NB4 (cell line): ENCODE measurements around the gene NRG4.
A peak's percentile ranks its signal among the peaks of the same experiment; 100 is the strongest.

Experiments
- CTCF ChIP-seq: IDR thresholded peaks from one replicate; pipeline ENCODE4 v1.5.1; 2012; ENCODE audit warnings: low read depth, low read length
- MAX ChIP-seq: IDR thresholded peaks from 2 replicates; pipeline ENCODE4 v1.6.1; 2011; ENCODE audit warnings: low read depth, low read length
- MYC ChIP-seq: IDR thresholded peaks from 2 replicates; pipeline ENCODE4 v1.6.1; 2011; ENCODE audit warnings: low read depth, low read length
- POLR2A ChIP-seq: IDR thresholded peaks from 2 replicates; pipeline ENCODE4 v1.6.1; 2011; ENCODE audit warnings: mild to moderate bottlenecking; ENCODE audit not compliant: insufficient read length; ENCODE audit errors: extremely low read depth

- peak; percentile 14 for TF ChIP-seq CTCF
- TF ChIP-seq POLR2A, result no peak
- TF ChIP-seq MYC, result no peak
- no peak for TF ChIP-seq MAX
These were observed 47.3 kb upstream of the NRG4 start, which contains the start of gene TMEM266 for GRCh38 chr15:76059320-76060117.
